Astrocyte (in vitro differentiated cells and primary cell): ENCODE data around the gene ETNK1. TPM values are rescaled to one million over a fixed set of nuclear protein-coding genes. Genes with fewer than 3 reads are reported as not detected.
"Not testable (repeated sequence)": the region's sequence is repeated elsewhere in the genome, so short reads cannot be mapped to it uniquely, and the experiment has no call there.

Experiments
- DNase-seq: peaks from one replicate; pipeline ENCODE4 v3.0.0-alpha.2; 2010; ENCODE audit warnings: low read depth
- FAIRE-seq: peaks from 2 replicates; lab custom pipeline; 2011; peaks lifted over from hg19 to GRCh38; lab: Jason Lieb, UNC
- H2AFZ ChIP-seq: 2 replicates; pipeline ENCODE4 v1.6.0; 2012; ENCODE audit warnings: low read depth, low read length, inconsistent platforms
- H3K27ac ChIP-seq: 2 replicates; pipeline ENCODE4 v1.5.1; 2011; ENCODE audit warnings: low read depth, low read length, inconsistent platforms
- H3K27me3 ChIP-seq: 2 replicates; pipeline ENCODE4 v1.6.0; 2011; ENCODE audit warnings: low read length, inconsistent platforms; ENCODE audit not compliant: insufficient read depth
- H3K36me3 ChIP-seq: 2 replicates; pipeline ENCODE4 v1.5.1; 2011; ENCODE audit warnings: low read length, inconsistent platforms; ENCODE audit not compliant: insufficient read depth
- H3K4me1 ChIP-seq: 2 replicates; pipeline ENCODE4 v1.5.1; 2011; ENCODE audit warnings: low read length, inconsistent platforms; ENCODE audit not compliant: insufficient read depth
- H3K4me2 ChIP-seq: 2 replicates; pipeline ENCODE4 v1.6.0; 2012; ENCODE audit warnings: low read length, inconsistent platforms
- H3K4me3 ChIP-seq: 2 replicates; pipeline ENCODE4 v1.5.1; 2011; ENCODE audit warnings: low read depth, mild to moderate bottlenecking, low read length, inconsistent platforms; ENCODE audit not compliant: insufficient read depth
- H3K79me2 ChIP-seq: 2 replicates; pipeline ENCODE4 v1.6.0; 2012; ENCODE audit warnings: mild to moderate bottlenecking, low read length, inconsistent platforms; ENCODE audit not compliant: insufficient read depth
- H3K9ac ChIP-seq: 2 replicates; pipeline ENCODE4 v1.6.0; 2012; ENCODE audit warnings: mild to moderate bottlenecking, low read length, inconsistent platforms
- H3K9me3 ChIP-seq: 2 replicates; pipeline ENCODE4 v1.5.1; 2012; ENCODE audit warnings: low read depth, mild to moderate bottlenecking, low read length, inconsistent platforms; ENCODE audit not compliant: insufficient read depth
- H4K20me1 ChIP-seq: 2 replicates; pipeline ENCODE4 v1.6.0; 2012; ENCODE audit warnings: low read length, inconsistent platforms; ENCODE audit not compliant: insufficient read depth
- H3K27ac Mint-ChIP-seq: one replicate; pipeline ENCODE4 v1.8.0; 2021; ENCODE audit warnings: mild to moderate bottlenecking, mixed read lengths; ENCODE audit not compliant: unreplicated experiment
- H3K27me3 Mint-ChIP-seq: one replicate; pipeline ENCODE4 v1.8.0; 2021; ENCODE audit warnings: low read depth, mixed read lengths; ENCODE audit not compliant: unreplicated experiment
- H3K36me3 Mint-ChIP-seq: one replicate; pipeline ENCODE4 v1.8.0; 2021; ENCODE audit warnings: low read depth, mixed read lengths; ENCODE audit not compliant: unreplicated experiment
- H3K4me1 Mint-ChIP-seq: one replicate; pipeline ENCODE4 v1.8.0; 2021; ENCODE audit warnings: low read depth, mixed read lengths; ENCODE audit not compliant: unreplicated experiment
- H3K4me3 Mint-ChIP-seq: one replicate; pipeline ENCODE4 v1.8.0; 2021; ENCODE audit warnings: mild to moderate bottlenecking, moderate library complexity, mixed read lengths; ENCODE audit not compliant: unreplicated experiment
- H3K9me3 Mint-ChIP-seq: one replicate; pipeline ENCODE4 v1.8.0; 2021; ENCODE audit warnings: mild to moderate bottlenecking, mixed read lengths; ENCODE audit not compliant: unreplicated experiment
- CTCF ChIP-seq: IDR thresholded peaks from 2 replicates; pipeline ENCODE4 v1.5.1; 2011; ENCODE audit warnings: low read depth, mild to moderate bottlenecking, inconsistent platforms, low read length, moderate library complexity; ENCODE audit not compliant: insufficient read depth
- EZH2 ChIP-seq: IDR thresholded peaks from 2 replicates; pipeline ENCODE4 v1.6.1; 2012; ENCODE audit warnings: mild to moderate bottlenecking, low read length, inconsistent platforms; ENCODE audit not compliant: insufficient read depth
- total RNA-seq: library from RNA; stranded (reverse); gene quantifications from 2 replicates; pipeline ENCODE4 v1.2.1, GENCODE V29; 2021

Gene ETNK1
- total RNA-seq, 1 donor from 2014 or later: 50.0 TPM

GRCh38 chr12:22700106-22700505 is 75.1 kb downstream of the ETNK1 start:
- no peaks in the 10 kb centered on the region for H3K4me1 Mint-ChIP-seq
- Histone ChIP-seq H3K9me3 (no peaks in the 10 kb centered on the region), H4K20me1 (no peaks in the 10 kb centered on the region), H3K27ac (no peak overlapping the region), H3K4me1 (peaks cover 11% of the 10 kb centered on the region), H3K9ac (no peak overlapping the region), H3K79me2 (no peaks in the 10 kb centered on the region), H3K4me2 (peak overlapping the region; percentile 4), H3K27me3 (no peaks in the 10 kb centered on the region), H2AFZ (no peak overlapping the region), H3K4me3 (no peak overlapping the region), H3K36me3 (no peaks in the 10 kb centered on the region)
- no peak overlapping the region for H3K4me3 Mint-ChIP-seq
- H3K27me3 Mint-ChIP-seq: no peaks in the 10 kb centered on the region
- peaks cover 3% of the 10 kb centered on the region for H3K9me3 Mint-ChIP-seq
- TF ChIP-seq EZH2 (no peak), CTCF (no peak)
- peak; percentile 20 for FAIRE-seq
- peak; percentile 61 for DNase-seq
- no peak overlapping the region for H3K27ac Mint-ChIP-seq
- H3K36me3 Mint-ChIP-seq: no peaks in the 10 kb centered on the region

- H3K4me1 Mint-ChIP-seq, H3K4me3 Mint-ChIP-seq, DNase-seq, H4K20me1 ChIP-seq, H3K9me3 ChIP-seq, H3K27ac Mint-ChIP-seq, H3K79me2 ChIP-seq, H3K4me2 ChIP-seq, H3K27ac ChIP-seq, FAIRE-seq, H3K9me3 Mint-ChIP-seq, H3K27me3 ChIP-seq, H3K9ac ChIP-seq, H2AFZ ChIP-seq, H3K36me3 ChIP-seq, H3K36me3 Mint-ChIP-seq, H3K27me3 Mint-ChIP-seq, H3K4me3 ChIP-seq: not testable (repeated sequence)
- H3K4me1 ChIP-seq: peaks cover 11% of the 10 kb centered on the region
Observed at GRCh38 chr12:22701216-22701809, 76.3 kb downstream of the ETNK1 start.

GRCh38 chr12:22702690-22703089 is 77.7 kb downstream of the ETNK1 start:
- no peak overlapping the region for H3K9ac ChIP-seq
- Mint-ChIP-seq H3K36me3 (no peaks in the 10 kb centered on the region), H3K27ac (no peak overlapping the region), H3K9me3 (no peaks in the 10 kb centered on the region), H3K4me3 (no peak overlapping the region), H3K4me1 (no peaks in the 10 kb centered on the region), H3K27me3 (no peaks in the 10 kb centered on the region)
- H3K79me2 ChIP-seq: no peaks in the 10 kb centered on the region
- no peak overlapping the region for H3K4me2 ChIP-seq
- H3K4me3 ChIP-seq: no peak overlapping the region
- H3K36me3 ChIP-seq: no peaks in the 10 kb centered on the region
- DNase-seq (no peak), FAIRE-seq (no peak)
- TF ChIP-seq CTCF: no peak
- TF ChIP-seq EZH2: no peak
- H3K4me1 ChIP-seq: peaks cover 11% of the 10 kb centered on the region
- H3K27me3 ChIP-seq: no peaks in the 10 kb centered on the region
- no peak overlapping the region for H3K27ac ChIP-seq
- no peak overlapping the region for H2AFZ ChIP-seq
- H3K9me3 ChIP-seq: no peaks in the 10 kb centered on the region
- H4K20me1 ChIP-seq: no peaks in the 10 kb centered on the region
